Activated naive CD4-positive, alpha-beta T cell treated with anti-CD3 and anti-CD28 coated beads, Interleukin-2, amount 10 ng/mL, durations not matched to agents 7 days and 5 days (primary cell): ENCODE data around the gene KRTAP19-2.

Source experiments
- CTCF ChIA-PET: fragments of 350-600 bp; sonication (Branson Sonifier 250); formaldehyde crosslinking; loops from one replicate; lab custom pipeline; 2021; ENCODE audit warnings: antibody characterized with exemption; lab: Charles Lee
- DNase-seq: peaks from one replicate; pipeline ENCODE4 v3.0.0-alpha.2; 2020
- H3K27ac Mint-ChIP-seq: one replicate; pipeline ENCODE4 v1.8.0; 2021; ENCODE audit warnings: mild to moderate bottlenecking, moderate library complexity, mixed read lengths
- H3K27me3 Mint-ChIP-seq: one replicate; pipeline ENCODE4 v1.8.0; 2021; ENCODE audit warnings: mild to moderate bottlenecking, mixed read lengths
- H3K36me3 Mint-ChIP-seq: one replicate; pipeline ENCODE4 v1.8.0; 2021; ENCODE audit warnings: mixed read lengths
- H3K4me1 Mint-ChIP-seq: one replicate; pipeline ENCODE4 v1.8.0; 2021; ENCODE audit warnings: mixed read lengths
- H3K4me3 Mint-ChIP-seq: one replicate; pipeline ENCODE4 v1.8.0; 2021; ENCODE audit warnings: mild to moderate bottlenecking, moderate library complexity, mixed read lengths
- H3K9me3 Mint-ChIP-seq: one replicate; pipeline ENCODE4 v1.8.0; 2021; ENCODE audit warnings: mixed read lengths

KRTAP19-2 gene

GRCh38 chr21:30448514-30448913, 38.7 kb downstream of the KRTAP19-2 start:
- no peaks in the 10 kb centered on the region for H3K9me3 Mint-ChIP-seq
- H3K27me3 Mint-ChIP-seq = no peaks in the 10 kb centered on the region
- H3K27ac Mint-ChIP-seq = no peak overlapping the region
- peaks cover 2% of the 10 kb centered on the region for H3K4me1 Mint-ChIP-seq
- CTCF ChIA-PET = no interaction called here
- DNase-seq = no peak
- no peak overlapping the region for H3K4me3 Mint-ChIP-seq
- no peaks in the 10 kb centered on the region for H3K36me3 Mint-ChIP-seq

- Mint-ChIP-seq H3K36me3 (no peaks in the 10 kb centered on the region), H3K27me3 (no peaks in the 10 kb centered on the region), H3K9me3 (no peaks in the 10 kb centered on the region), H3K27ac (no peak overlapping the region), H3K4me1 (peaks cover 2% of the 10 kb centered on the region), H3K4me3 (no peak overlapping the region)
- DNase-seq = no peak
- CTCF ChIA-PET = no interaction called here
These were observed 40.2 kb downstream of the KRTAP19-2 start for GRCh38 chr21:30447056-30447455.

GRCh38 chr21:30444204-30444603, 43.0 kb downstream of the KRTAP19-2 start:
- H3K27me3 Mint-ChIP-seq = no peaks in the 10 kb centered on the region
- H3K4me3 Mint-ChIP-seq = no peak overlapping the region
- no peaks in the 10 kb centered on the region for H3K36me3 Mint-ChIP-seq
- peaks cover 2% of the 10 kb centered on the region for H3K4me1 Mint-ChIP-seq
- H3K9me3 Mint-ChIP-seq = no peaks in the 10 kb centered on the region
- DNase-seq = no peak
- CTCF ChIA-PET = no interaction called here
- no peak overlapping the region for H3K27ac Mint-ChIP-seq

- H3K36me3 Mint-ChIP-seq = no peaks in the 10 kb centered on the region
- no peak for DNase-seq
- CTCF ChIA-PET = no interaction called here
- H3K27me3 Mint-ChIP-seq = no peaks in the 10 kb centered on the region
- no peak overlapping the region for H3K4me3 Mint-ChIP-seq
- H3K27ac Mint-ChIP-seq = no peak overlapping the region
- H3K9me3 Mint-ChIP-seq = no peaks in the 10 kb centered on the region
- peaks cover 2% of the 10 kb centered on the region for H3K4me1 Mint-ChIP-seq
These were observed 44.0 kb downstream of the KRTAP19-2 start for GRCh38 chr21:30443226-30443625.

- Mint-ChIP-seq H3K4me3 (no peak within 1 kb of the TSS), H3K4me1 (no peaks in the 10 kb centered on the region), H3K27ac (no peak within 1 kb of the TSS), H3K36me3 (no peaks in the 10 kb centered on the region), H3K9me3 (no peaks in the 10 kb centered on the region), H3K27me3 (no peaks in the 10 kb centered on the region)
- CTCF ChIA-PET = no interaction called here
- no peak for DNase-seq
These were observed 47.3 kb downstream of the KRTAP19-2 start, which contains the start of gene KRTAP15-1 for GRCh38 chr21:30439975-30440374. KRTAP15-1 (plus strand) TSS chr21:30440275; CDS start chr21:30440328, 53 bp downstream.
